ENCODE results near the gene RAB44.

RAB44 gene

GRCh38 chr6:36753671-36754405, 56.2 kb downstream of the RAB44 start:
- Histone ChIP-seq H3K36me3 (replicated peaks; ENCODE audit: low read depth, low read length) (no peaks in the 10 kb centered on the region), H3K4me3 (ENCODE audit: low read length) (no peak overlapping the region; the same call in 1 of the 2 replicates), H3K79me2 (ENCODE audit: low read length) (no peaks in the 10 kb centered on the region), H3K27me3 (ENCODE audit: low read depth, low read length) (no peaks in the 10 kb centered on the region), H3K9ac (ENCODE audit: low read length) (peak overlapping the region; percentile 5; the same call in 1 of the 2 replicates), H3K4me1 (ENCODE audit: low read length) (peaks cover 69% of the 10 kb centered on the region), H4K20me1 (ENCODE audit: insufficient read depth, low read length) (no peaks in the 10 kb centered on the region), H3K9me3 (ENCODE audit: insufficient read depth, low read length) (no peaks in the 10 kb centered on the region), H2AFZ (ENCODE audit: low read depth, low read length) (no peak overlapping the region), H3K27ac (ENCODE audit: low read length) (peak overlapping the region; percentile 3; the same call in 1 of the 2 replicates), H3K4me2 (ENCODE audit: low read length) (peak overlapping the region; percentile 52)
- TF ChIP-seq CTCF (IDR thresholded peaks at IDR 0.05; ENCODE audit: low read depth, low read length) = no peak
- no peak for TF ChIP-seq EZH2phosphoT487 (IDR thresholded peaks at IDR 0.05; ENCODE audit: low read depth)

- no peaks in the 10 kb centered on the region for H4K20me1 ChIP-seq (ENCODE audit: insufficient read depth, low read length)
- H3K9me3 ChIP-seq (ENCODE audit: insufficient read depth, low read length) = no peaks in the 10 kb centered on the region
- H3K27ac ChIP-seq (ENCODE audit: low read length) = peak overlapping the region; percentile 76
- no peaks in the 10 kb centered on the region for H3K27me3 ChIP-seq (ENCODE audit: low read depth, low read length)
- H3K4me2 ChIP-seq (ENCODE audit: low read length) = peak overlapping the region; percentile 97
- H3K36me3 ChIP-seq (replicated peaks; ENCODE audit: low read depth, low read length) = no peaks in the 10 kb centered on the region
- H3K4me1 ChIP-seq (ENCODE audit: low read length) = peaks cover 76% of the 10 kb centered on the region
- no peak overlapping the region for H2AFZ ChIP-seq (ENCODE audit: low read depth, low read length)
- no peaks in the 10 kb centered on the region for H3K79me2 ChIP-seq (ENCODE audit: low read length)
- H3K9ac ChIP-seq (ENCODE audit: low read length) = peak overlapping the region; percentile 36; the same call in 1 of the 2 replicates
- no peak for TF ChIP-seq EZH2phosphoT487 (IDR thresholded peaks at IDR 0.05; ENCODE audit: low read depth)
- no peak for TF ChIP-seq CTCF (IDR thresholded peaks at IDR 0.05; ENCODE audit: low read depth, low read length)
- H3K4me3 ChIP-seq (ENCODE audit: low read length) = peak overlapping the region; percentile 63
Observed at GRCh38 chr6:36754582-36755434, 57.2 kb downstream of the RAB44 start.

DNA sequence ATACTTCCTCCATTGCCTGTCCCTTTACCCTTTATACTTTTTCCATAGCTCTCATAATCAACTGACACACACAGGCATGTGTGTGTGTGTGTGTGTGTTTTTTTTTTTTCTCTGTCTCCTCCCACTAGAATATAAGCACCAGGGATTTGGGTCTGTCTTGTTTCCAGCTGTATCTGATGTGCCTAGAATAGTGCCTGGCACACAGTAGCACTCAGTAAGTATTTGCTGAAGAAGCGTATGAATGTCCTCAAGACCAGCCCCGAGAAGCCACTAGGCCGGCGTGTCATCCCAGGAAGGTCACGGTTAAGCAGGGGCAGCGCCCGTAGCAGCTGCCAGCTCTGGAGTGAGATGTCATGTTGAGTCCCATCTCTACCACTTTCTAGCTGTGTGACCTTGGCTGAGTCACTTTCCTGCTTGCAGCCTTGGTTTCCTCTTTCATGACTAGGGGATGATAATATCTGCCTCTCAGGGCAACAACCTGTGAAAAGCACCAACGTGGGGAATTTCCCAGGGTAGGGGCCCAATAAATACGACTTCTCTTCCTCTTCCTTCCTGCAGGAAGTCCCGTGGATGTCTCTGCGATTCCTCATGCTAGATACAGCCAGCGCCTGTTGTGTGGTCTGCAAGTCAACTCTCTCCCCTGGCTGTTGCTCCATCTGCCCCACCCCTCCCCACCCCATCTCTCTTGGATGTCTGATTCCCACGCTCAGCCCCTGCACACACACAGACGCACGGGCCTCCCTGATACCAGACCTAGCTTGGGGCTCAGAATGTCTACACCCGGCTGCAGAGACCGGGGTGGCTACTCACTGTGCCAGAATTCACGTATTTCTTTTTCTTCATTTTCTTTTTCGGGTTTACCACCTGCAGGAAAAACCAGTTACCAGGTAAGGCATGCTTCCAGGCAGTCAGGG, 58.1 kb downstream of the RAB44 start:
- Histone ChIP-seq H3K79me2 (ENCODE audit: low read length) (no peaks in the 10 kb centered on the region), H4K20me1 (ENCODE audit: insufficient read depth, low read length) (no peaks in the 10 kb centered on the region), H2AFZ (ENCODE audit: low read depth, low read length) (no peak overlapping the region), H3K27me3 (ENCODE audit: low read depth, low read length) (no peaks in the 10 kb centered on the region), H3K27ac (ENCODE audit: low read length) (peak overlapping the region; percentile 76), H3K4me1 (ENCODE audit: low read length) (peaks cover 76% of the 10 kb centered on the region), H3K4me3 (ENCODE audit: low read length) (peak overlapping the region; percentile 63), H3K36me3 (replicated peaks; ENCODE audit: low read depth, low read length) (no peaks in the 10 kb centered on the region), H3K4me2 (ENCODE audit: low read length) (peak overlapping the region; percentile 97), H3K9ac (ENCODE audit: low read length) (peak overlapping the region; percentile 59), H3K9me3 (ENCODE audit: insufficient read depth, low read length) (no peaks in the 10 kb centered on the region)
- TF ChIP-seq EZH2phosphoT487 (IDR thresholded peaks at IDR 0.05; ENCODE audit: low read depth) = no peak
- TF ChIP-seq CTCF (IDR thresholded peaks at IDR 0.05; ENCODE audit: low read depth, low read length) = no peak

Data from OCI-LY3 (cell line).